GM19372 (cell line): ENCODE data around the gene IL17RE.
"Not testable (repeated sequence)": the region's sequence is repeated elsewhere in the genome, so short reads cannot be mapped to it uniquely, and the experiment has no call there.

Experiments
- ATAC-seq: cut with Tn5 transposase; IDR thresholded peaks from one replicate; pipeline ENCODE4 v1.9.1; 2021; ENCODE audit warnings: mild to moderate bottlenecking, low read depth, moderate library complexity; ENCODE audit not compliant: unreplicated experiment

IL17RE gene

GRCh38 chr3:9932535-9932842, 29.8 kb downstream of the IL17RE start:
- ATAC-seq: no peak

GRCh38 chr3:9932843-9933560, 30.4 kb downstream of the IL17RE start:
- peak; percentile 53 for ATAC-seq

- peak; percentile 87 for ATAC-seq
Observed at GRCh38 chr3:9933561-9934234, 31.1 kb downstream of the IL17RE start, which contains the start of gene CRELD1. Gene CRELD1, plus strand, starts transcription at chr3:9933834. Its CDS starts 605 bp downstream, at chr3:9934439.

- ATAC-seq: no peak
Observed at GRCh38 chr3:9934235-9934621, 31.6 kb downstream of the IL17RE start.

GRCh38 chr3:9934993-9935392, 32.3 kb downstream of the IL17RE start:
- no peak for ATAC-seq

GRCh38 chr3:9935966-9936510, 33.4 kb downstream of the IL17RE start:
- ATAC-seq: no peak

GRCh38 chr3:9937486-9938238, 35.0 kb downstream of the IL17RE start:
- ATAC-seq: no peak

GRCh38 chr3:9938966-9939365, 36.3 kb downstream of the IL17RE start:
- ATAC-seq: no peak

GRCh38 chr3:9939906-9940305, 37.3 kb downstream of the IL17RE start:
- not testable (repeated sequence) for ATAC-seq

- no peak for ATAC-seq
Observed at GRCh38 chr3:9940746-9941145, 38.1 kb downstream of the IL17RE start.

GRCh38 chr3:9942164-9942563, 39.5 kb downstream of the IL17RE start:
- no peak for ATAC-seq

- ATAC-seq: no peak
Observed at GRCh38 chr3:9942934-9943690, 40.5 kb downstream of the IL17RE start.

GRCh38 chr3:9944271-9944670, 41.6 kb downstream of the IL17RE start:
- ATAC-seq: no peak

GRCh38 chr3:9945358-9945757, 42.7 kb downstream of the IL17RE start:
- no peak for ATAC-seq

- ATAC-seq: no peak
Observed at GRCh38 chr3:9946112-9947024, 43.7 kb downstream of the IL17RE start.

- no peak for ATAC-seq
Observed at GRCh38 chr3:9947025-9947995, 44.7 kb downstream of the IL17RE start.

GRCh38 chr3:9948586-9948985, 45.9 kb downstream of the IL17RE start:
- no peak for ATAC-seq

GRCh38 chr3:9949115-9949514, 46.5 kb downstream of the IL17RE start:
- no peak for ATAC-seq
